A549 (cell line): ENCODE results near the gene MTRR. TPM values are rescaled to one million over a fixed set of nuclear protein-coding genes. Genes with fewer than 3 reads are reported as not detected.
A peak's percentile ranks its signal among the peaks of the same experiment; 100 is the strongest.

Experiments used
- ATAC-seq, 2 experiments: fragments of 200-7000 bp in 1 of 2; fragments of >200 bp in 1 of 2; cut with Nextera tagmentation in 1 of 2; cut with Tn5 transposase in 1 of 2; 3 replicates each; pipeline versions ENCODE4 v1.8.0 to v1.9.1; 2018 to 2020; ENCODE audit warnings: mild to moderate bottlenecking in 1 of 2, moderate library complexity in 1 of 2
- CTCF ChIA-PET: fragments of 300-600 bp; sonication (Branson Sonifier 250); formaldehyde crosslinking; extraction: SDS; loops from one replicate; lab custom pipeline; 2021; ENCODE audit warnings: antibody characterized with exemption, inconsistent platforms; lab: Yijun Ruan, JAX
- POLR2A ChIA-PET: fragments of 350-600 bp; formaldehyde crosslinking; extraction: SDS; loops from one replicate; lab custom pipeline; 2021; ENCODE audit warnings: antibody characterized with exemption, inconsistent platforms; lab: Yijun Ruan, JAX
- DNase-seq, 2 experiments: peaks; one replicate each; pipeline versions ENCODE4 v3.0.0 to v3.0.0-alpha.2; 2011 to 2016; ENCODE audit warnings: low read depth in 1 of 2, low spot score in 1 of 2
- FAIRE-seq: peaks from 2 replicates; lab custom pipeline; 2011; peaks lifted over from hg19 to GRCh38; lab: Jason Lieb, UNC
- H3K27ac ChIP-seq, 2 experiments: fragments of >200 bp; sonication (Bioruptor Twin); formaldehyde crosslinking; 3 replicates each; pipeline ENCODE4 v1.5.1; 2016 to 2017
- H3K4me1 ChIP-seq: fragments of >200 bp; sonication (Bioruptor Twin); formaldehyde crosslinking; 3 replicates; pipeline ENCODE4 v1.6.1; 2016
- H3K4me2 ChIP-seq: fragments of >200 bp; sonication (Bioruptor Twin); formaldehyde crosslinking; 3 replicates; pipeline ENCODE4 v1.6.1; 2016
- H3K4me3 ChIP-seq: fragments of >200 bp; sonication (Bioruptor Twin); formaldehyde crosslinking; 3 replicates; pipeline ENCODE4 v1.5.1; 2016
- H3K9me3 ChIP-seq: fragments of >200 bp; sonication (Bioruptor Twin); formaldehyde crosslinking; 3 replicates; pipeline ENCODE4 v1.6.1; 2016
- BHLHE40 ChIP-seq: IDR thresholded peaks from 2 replicates; pipeline ENCODE4 v1.6.1; 2012; ENCODE audit warnings: low read depth, low read length, inconsistent platforms
- CBX2 ChIP-seq: fragments of 200-600 bp; sonication (generic); IDR thresholded peaks from 2 replicates; pipeline ENCODE4 v1.6.1; 2016; ENCODE audit warnings: low read depth, mild to moderate bottlenecking, borderline replicate concordance
- CBX8 ChIP-seq: fragments of 200-600 bp; sonication (generic); IDR thresholded peaks from 2 replicates; pipeline ENCODE4 v1.6.1; 2016
- CEBPB ChIP-seq, 2 experiments: fragments of >200 bp in 1 of 2; sonication (Bioruptor Twin) in 1 of 2; formaldehyde crosslinking in 1 of 2; IDR thresholded peaks; 2 replicates each; pipeline ENCODE4 v1.6.1; 2012 to 2016
- CHD2 ChIP-seq: fragments of 150-350 bp; IDR thresholded peaks from 2 replicates; pipeline ENCODE4 v1.6.1; 2014; ENCODE audit warnings: low read length; ENCODE audit not compliant: partially characterized antibody
- CTCF ChIP-seq: fragments of >200 bp; sonication (Bioruptor Twin); formaldehyde crosslinking; IDR thresholded peaks from 3 replicates; pipeline ENCODE4 v1.5.1; 2016
- EHMT2 ChIP-seq: fragments of 200-600 bp; sonication (generic); IDR thresholded peaks from 2 replicates; pipeline ENCODE4 v1.6.1; 2016; ENCODE audit warnings: antibody characterized with exemption, low read depth, mild to moderate bottlenecking, moderate library complexity
- ESRRA ChIP-seq: fragments of 150-350 bp; IDR thresholded peaks from 2 replicates; pipeline ENCODE4 v1.6.1; 2014; ENCODE audit warnings: mild to moderate bottlenecking, low read length, borderline replicate concordance
- FOSB ChIP-seq: fragments of 250-450 bp; sonication (Bioruptor Pico); IDR thresholded peaks from 2 replicates; pipeline ENCODE4 v1.5.0; 2020; ENCODE audit warnings: mild to moderate bottlenecking, moderate library complexity
- FOSL2 ChIP-seq, 2 experiments: fragments of 450-650 bp in 1 of 2; fragments of >200 bp in 1 of 2; sonication (Bioruptor Twin) in 1 of 2; formaldehyde crosslinking; IDR thresholded peaks; 2 replicates each; pipeline versions ENCODE4 v1.5.0 to v1.6.1; 2016 to 2020; ENCODE audit warnings: mild to moderate bottlenecking in 1 of 2, moderate library complexity in 1 of 2
- MAX ChIP-seq: IDR thresholded peaks from 2 replicates; pipeline ENCODE4 v1.6.1; 2012
- MYC ChIP-seq: IDR thresholded peaks from 2 replicates; pipeline ENCODE4 v1.6.1; 2012; ENCODE audit warnings: mild to moderate bottlenecking, inconsistent platforms, low read length, improper control_type of control experiment, borderline replicate concordance
- NPAS2 ChIP-seq: fragments of 250-450 bp; sonication (Bioruptor Pico); IDR thresholded peaks from 2 replicates; pipeline ENCODE4 v1.8.0; 2022; ENCODE audit warnings: mild to moderate bottlenecking, moderate library complexity, borderline replicate concordance
- NR3C1 ChIP-seq: fragments of >200 bp; sonication (Bioruptor Twin); formaldehyde crosslinking; IDR thresholded peaks from 3 replicates; pipeline ENCODE4 v1.6.1; 2017
- RFX5 ChIP-seq: fragments of 450-650 bp; IDR thresholded peaks from 2 replicates; pipeline ENCODE4 v1.7.1; 2014; ENCODE audit warnings: antibody characterized with exemption, mild to moderate bottlenecking, moderate library complexity
- RNF2 ChIP-seq: fragments of 200-600 bp; sonication (generic); IDR thresholded peaks from 2 replicates; pipeline ENCODE4 v1.6.1; 2016; ENCODE audit warnings: low read depth, mild to moderate bottlenecking, antibody characterized with exemption, moderate library complexity, borderline replicate concordance
- SMC3 ChIP-seq: fragments of >200 bp; sonication (Bioruptor Twin); formaldehyde crosslinking; IDR thresholded peaks from 3 replicates; pipeline ENCODE4 v1.6.1; 2018; ENCODE audit warnings: inconsistent platforms
- TFCP2L1 ChIP-seq: fragments of 250-450 bp; sonication (Bioruptor Pico); IDR thresholded peaks from 2 replicates; pipeline ENCODE4 v1.5.0; 2021; ENCODE audit warnings: mild to moderate bottlenecking
- WGBS: methylation state at CpG from one replicate; pipeline ENCODE4 v1.1.6; 2017; ENCODE audit errors: missing lambda C conversion rate; 5-methylcytosine and 5-hydroxymethylcytosine counted together
- polyA plus RNA-seq, 4 experiments: library from polyadenylated mRNA; depleted of rRNA in 3 of 4; stranded (reverse); fragments of >200 nt; fragmentation: RNase III in 1 of 4; extraction: RNeasy Plus Mini Kit Qiagen cat#74134 plus additional on column Dnase treatment in 1 of 4; gene quantifications; 2 replicates in 3 of 4; 3 replicates in 1 of 4; pipeline ENCODE4 v1.2.3, GENCODE V29; 2011 to 2017

MTRR gene
- polyA plus RNA-seq, 2 of the 4 experiments (the other 2 are of a cell fraction): 44.1 to 86.3 TPM

GRCh38 chr5:7849681-7850394 lies 19.1 kb upstream of the MTRR start:
- FAIRE-seq (no peak), DNase-seq (peak in 1 of 2 experiments; percentile 16), ATAC-seq (peak; percentile 79 to 80)
- Histone ChIP-seq H3K27ac (peak overlapping the region in 1 of 2 experiments; percentile 73; a peak in 3 of 6 replicates), H3K4me1 (no peaks in the 10 kb centered on the region), H3K4me3 (peak overlapping the region; percentile 64), H3K9me3 (no peaks in the 10 kb centered on the region; the same call in 2 of the 3 replicates), H3K4me2 (peak overlapping the region; percentile 88)
- peak; percentile 16; the same call in 1 of the 3 replicates for TF ChIP-seq CTCF
- TF ChIP-seq CBX8: no peak
- no peak for TF ChIP-seq EHMT2
- ChIA-PET CTCF (interaction anchor here (0.8 to 1.4 kb wide), 6 partner anchors 8 to 353 kb away, joined by 3 to 6 read pairs (median 3); no protein-coding TSS in a partner anchor), POLR2A (no interaction called here)
- 31% methylated on average over 10 of the region's 44 CpGs for WGBS

- H3K4me1 ChIP-seq: no peaks in the 10 kb centered on the region
- ChIA-PET POLR2A (no interaction called here), CTCF (interaction anchor here (0.6 to 1.4 kb wide), 6 partner anchors 10 to 354 kb away, joined by 3 to 6 read pairs (median 3); no protein-coding TSS in a partner anchor)
- peak; percentile 77 to 87 for ATAC-seq
- H3K27ac ChIP-seq: peak within 1 kb of the TSS; percentile 49 to 73; a peak in 5 of 6 replicates
- peak in 1 of 2 experiments; percentile 43 for DNase-seq
- peak within 1 kb of the TSS; percentile 88 for H3K4me2 ChIP-seq
- 20% methylated on average over 3 of the region's 76 CpGs for WGBS
- H3K4me3 ChIP-seq: peak within 1 kb of the TSS; percentile 64
- no peaks in the 10 kb centered on the region; the same call in 2 of the 3 replicates for H3K9me3 ChIP-seq
- TF ChIP-seq CHD2: no peak
- 0 out of 2 replicates have a peak, but pooled peaks have one; percentile 13 for TF ChIP-seq MAX
- FAIRE-seq: no peak
These were observed 18.3 kb upstream of the MTRR start, which contains the start of gene CFAP90 for GRCh38 chr5:7850395-7851239. Gene CFAP90, minus strand, starts transcription at chr5:7851133. Its CDS starts 112 bp downstream, at chr5:7851021.

- WGBS: 78% methylated on average over 11 of the region's 16 CpGs
- peak overlapping the region; percentile 88 for H3K4me2 ChIP-seq
- ATAC-seq (0 out of 6 replicates have a peak, but pooled peaks of 1 of the 2 experiments have one; percentile 15), DNase-seq (no peak), FAIRE-seq (no peak)
- H3K4me1 ChIP-seq: no peaks in the 10 kb centered on the region
- no peaks in the 10 kb centered on the region; the same call in 2 of the 3 replicates for H3K9me3 ChIP-seq
- H3K4me3 ChIP-seq: peak overlapping the region; percentile 64
- peak overlapping the region; percentile 49 to 73; a peak in 2 of 6 replicates for H3K27ac ChIP-seq
- ChIA-PET CTCF (interaction anchor here (0.6 to 0.8 kb wide), 2 partner anchors 24 to 34 kb away, joined by 3 read pairs; no protein-coding TSS in a partner anchor), POLR2A (no interaction called here)
- no peak for TF ChIP-seq SMC3
- no peak for TF ChIP-seq RNF2
- no peak for TF ChIP-seq CHD2
- TF ChIP-seq BHLHE40: no peak
- no peak for TF ChIP-seq CTCF
- TF ChIP-seq TFCP2L1 (CRISPR knock-in tag): no peak
- no peak for TF ChIP-seq NR3C1
- no peak for TF ChIP-seq FOSL2 (IDR thresholded peaks at IDR 0.05)
- no peak for TF ChIP-seq FOSL2 (CRISPR knock-in tag; IDR thresholded peaks at IDR 0.05)
- TF ChIP-seq CBX2: no peak
- no peak for TF ChIP-seq MYC
- no peak for TF ChIP-seq RFX5
- no peak for TF ChIP-seq CEBPB (IDR thresholded peaks at IDR 0.05)
- TF ChIP-seq FOSB: no peak
- TF ChIP-seq NPAS2 (CRISPR knock-in tag): no peak
- no peak for TF ChIP-seq ESRRA
These were observed 17.7 kb upstream of the MTRR start for GRCh38 chr5:7851240-7851592.
